SK-N-SH (cell line): ENCODE results near the gene SANBR. TPM values are rescaled to one million over a fixed set of nuclear protein-coding genes. Genes with fewer than 3 reads are reported as not detected.

Source experiments
- CTCF ChIA-PET: fragments of 300-600, 350-600 bp; formaldehyde crosslinking; extraction: SDS; loops from one replicate; lab custom pipeline; 2021; lab: Yijun Ruan, JAX
- POLR2A ChIA-PET: fragments of 350-600 bp; sonication (Branson Sonifier 250); formaldehyde crosslinking; extraction: SDS; loops from one replicate; lab custom pipeline; 2020; ENCODE audit warnings: antibody characterized with exemption, inconsistent platforms; lab: Yijun Ruan, JAX
- DNase-seq: peaks from one replicate; pipeline ENCODE4 v3.0.0; 2012
- H2AFZ ChIP-seq: fragments of 200-600 bp; sonication (generic); 2 replicates; pipeline ENCODE4 v1.8.1; 2016; ENCODE audit warnings: antibody characterized with exemption, mild to moderate bottlenecking, low read depth
- H3F3A ChIP-seq: fragments of 200-600 bp; sonication (generic); replicated peaks from 2 replicates; pipeline ENCODE3; 2016; ENCODE audit warnings: antibody characterized with exemption, mild to moderate bottlenecking; ENCODE audit not compliant: insufficient read depth
- H3K27ac ChIP-seq, 2 experiments: fragments of 200-500 bp in 1 of 2; fragments of 200-600 bp in 1 of 2; sonication (Bioruptor generic) in 1 of 2; sonication (generic), shearing (Covaris generic) in 1 of 2; 2 replicates each; pipeline versions ENCODE4 v1.5.1 to v1.6.1; 2014 to 2016; ENCODE audit warnings: low read depth in 2 of 2, inconsistent platforms in 1 of 2, low read length in 1 of 2, mild to moderate bottlenecking in 1 of 2, mixed read lengths in 1 of 2
- H3K27me3 ChIP-seq: fragments of 200-600 bp; sonication (generic), shearing (Covaris generic); 2 replicates; pipeline ENCODE4 v1.6.1; 2016; ENCODE audit warnings: mixed run types; ENCODE audit not compliant: insufficient read depth
- H3K36me3 ChIP-seq, 2 experiments: fragments of 200-500 bp in 1 of 2; fragments of 200-600 bp in 1 of 2; sonication (Bioruptor generic) in 1 of 2; sonication (generic) in 1 of 2; replicated peaks in 1 of 2; 2 replicates each; pipeline versions ENCODE3 to v1.5.1; 2014 to 2016; ENCODE audit warnings: low read length in 1 of 2, mild to moderate bottlenecking in 1 of 2; ENCODE audit not compliant: insufficient read depth in 2 of 2, control insufficient read depth in 1 of 2
- H3K4me1 ChIP-seq, 2 experiments: fragments of 200-500 bp in 1 of 2; fragments of 200-600 bp in 1 of 2; sonication (Bioruptor generic) in 1 of 2; sonication (generic), shearing (Covaris generic) in 1 of 2; 2 replicates each; pipeline versions ENCODE4 v1.5.1 to v1.6.1; 2014 to 2016; ENCODE audit warnings: low read depth in 1 of 2, low read length in 1 of 2, mixed run types in 1 of 2; ENCODE audit not compliant: insufficient read depth in 2 of 2, control insufficient read depth in 1 of 2
- H3K4me2 ChIP-seq: fragments of 200-600 bp; sonication (generic), shearing (Covaris generic); 2 replicates; pipeline ENCODE4 v1.6.1; 2017; ENCODE audit warnings: mixed run types
- H3K4me3 ChIP-seq, 2 experiments: fragments of 200-500 bp in 1 of 2; fragments of 200-600 bp in 1 of 2; sonication (Bioruptor generic) in 1 of 2; sonication (generic), shearing (Covaris generic) in 1 of 2; 2 replicates each; pipeline versions ENCODE4 v1.5.1 to v1.8.1; 2014 to 2016; ENCODE audit warnings: low read depth in 2 of 2, inconsistent platforms in 1 of 2, low read length in 1 of 2, mild to moderate bottlenecking in 1 of 2, mixed read lengths in 1 of 2, moderate library complexity in 1 of 2
- H3K79me2 ChIP-seq: fragments of 200-600 bp; sonication (generic); 2 replicates; pipeline ENCODE4 v1.8.1; 2017; ENCODE audit warnings: mild to moderate bottlenecking; ENCODE audit not compliant: insufficient read depth
- H3K9ac ChIP-seq: fragments of 200-600 bp; sonication (generic); 2 replicates; pipeline ENCODE4 v1.6.1; 2017; ENCODE audit warnings: mixed run types
- H3K9me2 ChIP-seq: fragments of 200-600 bp; sonication (generic); 2 replicates; pipeline ENCODE4 v1.6.1; 2017; ENCODE audit warnings: mixed run types
- H3K9me3 ChIP-seq: fragments of 200-600 bp; sonication (generic); 2 replicates; pipeline ENCODE4 v1.6.1; 2017; ENCODE audit warnings: mixed run types, mild to moderate bottlenecking, moderate library complexity
- H4K20me1 ChIP-seq: fragments of 200-600 bp; sonication (generic); 2 replicates; pipeline ENCODE4 v1.6.1; 2017; ENCODE audit warnings: mild to moderate bottlenecking, mixed run types; ENCODE audit not compliant: insufficient read depth
- CHD2 ChIP-seq: fragments of 150-350 bp; IDR thresholded peaks from 2 replicates; pipeline ENCODE4 v1.6.1; 2018; ENCODE audit warnings: low read length; ENCODE audit not compliant: partially characterized antibody
- FOXJ3 ChIP-seq: sonication (generic); formaldehyde crosslinking; IDR thresholded peaks from 2 replicates; pipeline ENCODE4 v1.5.1; 2020; ENCODE audit warnings: mild to moderate bottlenecking, missing genetic modification reagents
- GATA2 ChIP-seq: sonication (generic); formaldehyde crosslinking; IDR thresholded peaks from 2 replicates; pipeline ENCODE4 v1.5.0; 2020; ENCODE audit warnings: mild to moderate bottlenecking, missing genetic modification reagents
- MXI1 ChIP-seq: IDR thresholded peaks from 2 replicates; pipeline ENCODE4 v1.6.1; 2012; ENCODE audit warnings: mild to moderate bottlenecking, low read depth, low read length, improper control_type of control experiment
- POLR2AphosphoS5 ChIP-seq: IDR thresholded peaks from 2 replicates; pipeline ENCODE4 v1.6.1; 2012; ENCODE audit warnings: low read depth, low read length
- WGBS: methylation state at CpG from one replicate; pipeline ENCODE4 v1.1.6; 2017; ENCODE audit warnings: low lambda C conversion rate; 5-methylcytosine and 5-hydroxymethylcytosine counted together
- polyA plus RNA-seq, 3 experiments: library from polyadenylated mRNA; depleted of rRNA; stranded (reverse); fragments of >200 nt; gene quantifications; 2 replicates each; pipeline ENCODE4 v1.2.3, GENCODE V29; 2012
- TF ChIP-seq, protein P1 (sequence below): IDR thresholded peaks from 2 replicates; pipeline ENCODE4 v1.4.0; 2012; ENCODE audit warnings: low read depth, borderline replicate concordance

Gene SANBR
- polyA plus RNA-seq, 1 of the 3 experiments (the other 2 are of a cell fraction) = 4.3 TPM

- ChIA-PET CTCF (no interaction called here), POLR2A (no interaction called here)
- DNase-seq = no peak
- H3K4me2 ChIP-seq = no peak overlapping the region
- no peaks in the 10 kb centered on the region for H3K9me2 ChIP-seq
- peaks cover 20 to 75% of the 10 kb centered on the region in 2 experiments for H3K36me3 ChIP-seq
- no peak overlapping the region for H3K4me3 ChIP-seq
- no peak overlapping the region for H3K9ac ChIP-seq
- H3K4me1 ChIP-seq = no peaks in the 10 kb centered on the region
- H3K9me3 ChIP-seq = no peaks in the 10 kb centered on the region
- no peaks in the 10 kb centered on the region for H3K27me3 ChIP-seq
- no peaks in the 10 kb centered on the region for H3F3A ChIP-seq
- H3K27ac ChIP-seq = no peak overlapping the region
- no peaks in the 10 kb centered on the region for H4K20me1 ChIP-seq
- H3K79me2 ChIP-seq = peaks cover 18% of the 10 kb centered on the region
- no peak overlapping the region for H2AFZ ChIP-seq
- WGBS = 95% methylated on average over 1 of the region's 1 CpG
- TF ChIP-seq POLR2AphosphoS5 = no peak
Measured at GRCh38 chr2:61074100-61074499, 8.4 kb downstream of the SANBR start.

- Histone ChIP-seq H4K20me1 (no peaks in the 10 kb centered on the region), H3K4me2 (no peak overlapping the region), H3K4me3 (no peak overlapping the region), H3K36me3 (peaks cover 8 to 60% of the 10 kb centered on the region in 2 experiments), H3F3A (peaks cover 9% of the 10 kb centered on the region), H3K4me1 (no peaks in the 10 kb centered on the region), H3K27me3 (no peaks in the 10 kb centered on the region), H3K9me3 (no peaks in the 10 kb centered on the region), H3K9me2 (no peaks in the 10 kb centered on the region), H3K79me2 (no peaks in the 10 kb centered on the region), H3K9ac (no peak overlapping the region), H2AFZ (no peak overlapping the region), H3K27ac (no peak overlapping the region)
- WGBS = 97% methylated on average over 1 of the region's 1 CpG
- ChIA-PET CTCF (interaction anchor here (1.6 kb wide), 1 partner anchor 87 kb away, joined by 4 read pairs; no protein-coding TSS in a partner anchor), POLR2A (no interaction called here)
- no peak for DNase-seq
- TF ChIP-seq MXI1 (no peak), GATA2 (CRISPR knock-in tag) (no peak), FOXJ3 (no peak), CHD2 (no peak)
- TF ChIP-seq, protein P1, sequence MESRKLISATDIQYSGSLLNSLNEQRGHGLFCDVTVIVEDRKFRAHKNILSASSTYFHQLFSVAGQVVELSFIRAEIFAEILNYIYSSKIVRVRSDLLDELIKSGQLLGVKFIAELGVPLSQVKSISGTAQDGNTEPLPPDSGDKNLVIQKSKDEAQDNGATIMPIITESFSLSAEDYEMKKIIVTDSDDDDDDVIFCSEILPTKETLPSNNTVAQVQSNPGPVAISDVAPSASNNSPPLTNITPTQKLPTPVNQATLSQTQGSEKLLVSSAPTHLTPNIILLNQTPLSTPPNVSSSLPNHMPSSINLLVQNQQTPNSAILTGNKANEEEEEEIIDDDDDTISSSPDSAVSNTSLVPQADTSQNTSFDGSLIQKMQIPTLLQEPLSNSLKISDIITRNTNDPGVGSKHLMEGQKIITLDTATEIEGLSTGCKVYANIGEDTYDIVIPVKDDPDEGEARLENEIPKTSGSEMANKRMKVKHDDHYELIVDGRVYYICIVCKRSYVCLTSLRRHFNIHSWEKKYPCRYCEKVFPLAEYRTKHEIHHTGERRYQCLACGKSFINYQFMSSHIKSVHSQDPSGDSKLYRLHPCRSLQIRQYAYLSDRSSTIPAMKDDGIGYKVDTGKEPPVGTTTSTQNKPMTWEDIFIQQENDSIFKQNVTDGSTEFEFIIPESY = no peak
Measured at GRCh38 chr2:61085883-61086282, 20.2 kb downstream of the SANBR start.

DNA sequence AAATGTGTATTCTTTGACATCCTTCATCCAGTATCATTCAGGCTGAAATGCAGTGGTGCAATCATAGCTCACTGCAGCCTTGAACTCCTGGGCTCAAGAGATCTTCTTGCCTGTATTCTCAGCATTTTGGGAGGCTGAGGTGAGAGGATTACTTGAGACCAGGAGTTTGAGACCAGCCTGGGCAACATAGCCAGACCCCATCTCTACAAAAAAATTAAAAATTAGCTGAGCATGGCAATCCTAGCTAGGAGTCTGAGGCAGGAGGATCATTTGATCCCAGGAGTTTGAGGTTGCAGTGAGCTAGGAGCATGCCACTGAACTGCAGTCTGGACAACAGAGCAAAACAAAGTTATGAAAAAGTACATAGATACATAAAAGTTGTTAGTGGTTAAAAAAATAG, 24.1 kb downstream of the SANBR start:
- Histone ChIP-seq H3K36me3 (peaks cover 8 to 48% of the 10 kb centered on the region in 2 experiments), H3K27ac (no peak overlapping the region), H3F3A (peaks cover 14% of the 10 kb centered on the region), H3K79me2 (no peaks in the 10 kb centered on the region), H3K9me3 (no peaks in the 10 kb centered on the region), H3K27me3 (no peaks in the 10 kb centered on the region), H2AFZ (no peak overlapping the region), H3K4me1 (no peaks in the 10 kb centered on the region), H3K4me2 (no peak overlapping the region), H3K9ac (no peak overlapping the region), H3K4me3 (no peak overlapping the region), H3K9me2 (no peaks in the 10 kb centered on the region), H4K20me1 (no peaks in the 10 kb centered on the region)
- POLR2A ChIA-PET = interaction anchor here (0.7 kb wide), 1 partner anchor 28 kb away, joined by 6 read pairs; no protein-coding TSS in a partner anchor
- no peak for DNase-seq
- CTCF ChIA-PET = no interaction called here
- no peak for TF ChIP-seq CHD2
